Body of pancreas (tissue), 4 donors: ENCODE data around the gene USP13.

Experiments used
- CTCF ChIP-seq, 7 experiments: fragments of 450-650 bp in 4 of 7; fragments of 200-600 bp in 3 of 7; sonication (generic) in 3 of 7; IDR thresholded peaks; one replicate each; pipeline ENCODE4 v1.5.1; 2016 to 2019; ENCODE audit warnings: antibody characterized with exemption in 7 of 7
- POLR2A ChIP-seq, 3 donors: fragments of 450-650 bp; IDR thresholded peaks; one replicate each; pipeline ENCODE4 v1.6.1; 2016; ENCODE audit warnings: antibody characterized with exemption in 3 of 3, mild to moderate bottlenecking in 2 of 3

GRCh38 chr3:179655236-179655635 is 2.4 kb downstream of the USP13 start:
- TF ChIP-seq CTCF (IDR thresholded peaks at IDR 0.05) (no peak), POLR2A (IDR thresholded peaks at IDR 0.05) (no peak)
